ENCODE measurements around the gene P2RY6. TPM values are rescaled to one million over a fixed set of nuclear protein-coding genes. Genes with fewer than 3 reads are reported as not detected.
"Not testable (repeated sequence)": the region's sequence is repeated elsewhere in the genome, so short reads cannot be mapped to it uniquely, and the experiment has no call there.

Gene P2RY6
- total RNA-seq, 1 experiment from 2014 or later = 34.7 TPM

DNA sequence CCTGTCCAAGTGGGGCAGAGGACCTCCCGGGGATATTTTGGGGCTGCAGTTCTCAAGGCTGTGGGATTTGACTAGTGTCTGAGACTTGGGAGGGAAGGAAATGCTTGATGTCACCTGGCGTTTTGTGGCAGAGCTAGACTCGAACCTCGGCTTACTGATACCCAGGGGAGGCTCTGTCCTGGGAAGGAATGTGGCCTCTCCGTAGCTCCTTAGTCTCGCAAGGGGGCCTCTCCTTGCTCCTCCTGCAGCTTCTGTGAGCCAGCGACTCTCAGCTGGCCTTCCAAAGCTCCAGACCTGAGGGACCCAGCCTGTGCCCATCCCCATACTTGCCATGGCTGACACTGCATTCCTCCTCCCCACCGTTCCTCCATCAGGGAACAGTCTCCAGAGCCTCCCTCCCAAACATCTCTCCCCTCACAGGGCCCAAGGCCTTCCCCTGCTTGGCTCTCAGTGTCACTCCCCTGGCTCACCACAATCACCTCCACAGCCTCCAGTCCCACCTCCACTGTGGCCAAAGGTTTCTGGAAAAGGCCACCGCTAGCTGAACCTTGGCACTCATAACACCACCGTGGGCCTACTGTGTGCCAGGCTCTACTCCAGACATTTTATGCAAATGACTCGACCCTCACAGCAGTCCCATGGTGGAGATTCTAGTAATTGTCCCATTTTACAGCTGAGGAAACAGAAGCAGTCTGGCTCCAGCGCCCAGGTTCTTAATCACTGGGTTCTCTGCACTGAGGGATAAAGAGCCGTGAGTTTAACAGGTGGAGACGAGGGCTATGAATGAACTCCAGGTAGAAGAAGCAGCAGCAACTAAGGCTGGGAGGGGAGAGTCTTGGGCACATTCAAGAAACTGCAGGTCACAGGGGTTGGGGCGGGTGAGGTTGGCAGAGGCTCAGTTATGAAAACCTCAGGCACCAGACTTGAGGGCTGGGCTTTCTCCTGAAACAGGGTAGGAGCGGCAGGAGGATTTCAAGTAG, 42.0 kb upstream of the P2RY6 start:
- no peak overlapping the region for H2AFZ ChIP-seq
- no TSS peak for BruUV-seq (replicated peaks)
- POLR2A ChIA-PET (ENCODE audit: unreplicated experiment) = interaction anchor here (0.7 kb wide), 1 partner anchor 59 kb away, joined by 5 read pairs; no protein-coding TSS in a partner anchor
- H3K27me3 ChIP-seq (ENCODE audit: insufficient read depth, low read depth) = no peaks in the 10 kb centered on the region
- H3K36me3 ChIP-seq (ENCODE audit: low read depth) = peaks cover 6% of the 10 kb centered on the region; the same call in 1 of the 2 replicates
- no peaks in the 10 kb centered on the region; the same call in 1 of the 2 replicates for H4K20me1 ChIP-seq (ENCODE audit: insufficient read depth)
- no peak overlapping the region for H3K4me2 ChIP-seq
- no peaks in the 10 kb centered on the region for H3K9me2 ChIP-seq (ENCODE audit: insufficient read depth)
- intact Hi-C loops (cut with micrococcal nuclease; ENCODE audit: unreplicated experiment) = no loop called here
- no peak overlapping the region for H3K27ac ChIP-seq
- H3K4me3 ChIP-seq = no peak overlapping the region
- H3K4me1 ChIP-seq (replicated peaks; ENCODE audit: insufficient read depth) = peaks cover 38% of the 10 kb centered on the region
- CTCF ChIA-PET = interaction anchor here (1.8 kb wide), 1 partner anchor 44 kb away, joined by 7 read pairs; no protein-coding TSS in a partner anchor
- no peak for DNase-seq
- H3F3A ChIP-seq (ENCODE audit: insufficient read depth, low read depth) = peaks cover 22% of the 10 kb centered on the region
- TF ChIP-seq CTCF (conservative IDR thresholded peaks at IDR 0.05) (no peak), EZH2 (IDR thresholded peaks at IDR 0.05; ENCODE audit: low read depth) (no peak)
- H3K79me2 ChIP-seq (ENCODE audit: low read depth) = peaks cover 15% of the 10 kb centered on the region
- H3K9me3 ChIP-seq (ENCODE audit: insufficient read depth, low read depth) = no peaks in the 10 kb centered on the region

GRCh38 chr11:73230931-73231330, 41.2 kb upstream of the P2RY6 start:
- Histone ChIP-seq H3K4me3 (no peak overlapping the region), H3K79me2 (ENCODE audit: low read depth) (peaks cover 10% of the 10 kb centered on the region), H3K9me3 (ENCODE audit: insufficient read depth, low read depth) (no peaks in the 10 kb centered on the region), H2AFZ (no peak overlapping the region), H3F3A (ENCODE audit: insufficient read depth, low read depth) (peaks cover 22% of the 10 kb centered on the region), H3K36me3 (ENCODE audit: low read depth) (peaks cover 6% of the 10 kb centered on the region; the same call in 1 of the 2 replicates), H3K4me1 (replicated peaks; ENCODE audit: insufficient read depth) (peaks cover 31% of the 10 kb centered on the region), H3K4me2 (no peak overlapping the region), H4K20me1 (ENCODE audit: insufficient read depth) (no peaks in the 10 kb centered on the region; the same call in 1 of the 2 replicates), H3K27ac (no peak overlapping the region), H3K27me3 (ENCODE audit: insufficient read depth, low read depth) (no peaks in the 10 kb centered on the region), H3K9me2 (ENCODE audit: insufficient read depth) (no peaks in the 10 kb centered on the region; the same call in 1 of the 2 replicates)
- BruUV-seq (replicated peaks) = no TSS peak
- TF ChIP-seq EZH2 (IDR thresholded peaks at IDR 0.05; ENCODE audit: low read depth) = no peak
- no peak for TF ChIP-seq CTCF (conservative IDR thresholded peaks at IDR 0.05)
- CTCF ChIA-PET = interaction anchor here (0.7 to 1.8 kb wide), 2 partner anchors 45 to 54 kb away, joined by 4 to 7 read pairs; no protein-coding TSS in a partner anchor
- POLR2A ChIA-PET (ENCODE audit: unreplicated experiment) = no interaction called here
- intact Hi-C loops (cut with micrococcal nuclease; ENCODE audit: unreplicated experiment) = no loop called here
- no peak for DNase-seq

GRCh38 chr11:73232487-73232886, 39.7 kb upstream of the P2RY6 start:
- BruUV-seq (replicated peaks); DNase-seq: not testable (repeated sequence)

More at GRCh38 chr11:73232487-73232886, 39.7 kb upstream of the P2RY6 start:
- POLR2A ChIA-PET (ENCODE audit: unreplicated experiment); H3K4me3 ChIP-seq; H3K79me2 ChIP-seq (ENCODE audit: low read depth); H3K27me3 ChIP-seq (ENCODE audit: insufficient read depth, low read depth); H3K4me2 ChIP-seq; H3K9me2 ChIP-seq (ENCODE audit: insufficient read depth); H4K20me1 ChIP-seq (ENCODE audit: insufficient read depth); H2AFZ ChIP-seq; H3K27ac ChIP-seq; intact Hi-C loops (cut with micrococcal nuclease; ENCODE audit: unreplicated experiment); H3K36me3 ChIP-seq (ENCODE audit: low read depth); H3K9me3 ChIP-seq (ENCODE audit: insufficient read depth, low read depth): not testable (repeated sequence)
- CTCF ChIA-PET = interaction anchor here (0.6 kb wide), 1 partner anchor 1955 kb away, joined by 4 read pairs; no protein-coding TSS in a partner anchor
- Histone ChIP-seq H3F3A (ENCODE audit: insufficient read depth, low read depth) (peaks cover 12% of the 10 kb centered on the region; the same call in 1 of the 2 replicates), H3K4me1 (replicated peaks; ENCODE audit: insufficient read depth) (peaks cover 30% of the 10 kb centered on the region)
